CD4-positive, alpha-beta memory T cell (primary cell): Measurements from ENCODE around the gene EHD4. TPM values are rescaled to one million over a fixed set of nuclear protein-coding genes. Genes with fewer than 3 reads are reported as not detected.

Experiments used
- CTCF ChIA-PET: fragments of 350-600 bp; sonication (Branson Sonifier 250); formaldehyde crosslinking; loops from one replicate; lab custom pipeline; 2021; ENCODE audit warnings: inconsistent platforms; ENCODE audit not compliant: partially characterized antibody; lab: Charles Lee
- POLR2A ChIA-PET: fragments of 350-600 bp; sonication (Branson Sonifier 250); formaldehyde crosslinking; loops from one replicate; lab custom pipeline; 2021; ENCODE audit not compliant: partially characterized antibody; lab: Charles Lee
- DNase-seq, 5 donors: peaks; one replicate each; pipeline versions ENCODE4 v3.0.0 to v3.0.0-alpha.2; 2020 to 2022; ENCODE audit warnings: mixed read lengths in 1 of 5
- H3K27ac ChIP-seq: one replicate; pipeline ENCODE4 v1.7.0; 2013; ENCODE audit warnings: low read depth, low read length
- H3K27me3 ChIP-seq: 2 replicates; pipeline ENCODE4 v1.7.0; 2013; ENCODE audit warnings: mild to moderate bottlenecking, low read length, moderate library complexity; ENCODE audit not compliant: insufficient read depth
- H3K36me3 ChIP-seq: 2 replicates; pipeline ENCODE4 v1.7.0; 2013; ENCODE audit warnings: mild to moderate bottlenecking, low read length, moderate library complexity; ENCODE audit not compliant: insufficient read depth
- H3K4me1 ChIP-seq: 2 replicates; pipeline ENCODE4 v1.7.0; 2013; ENCODE audit warnings: mild to moderate bottlenecking, low read length, moderate library complexity; ENCODE audit not compliant: insufficient read depth
- H3K4me3 ChIP-seq, 2 donors: one replicate each; pipeline ENCODE4 v1.7.0; 2013; ENCODE audit warnings: low read length in 2 of 2, mild to moderate bottlenecking in 1 of 2
- H3K9me3 ChIP-seq, 2 donors: one replicate each; pipeline ENCODE4 v1.7.0; 2013; ENCODE audit warnings: low read length in 2 of 2, control low read depth in 1 of 2; ENCODE audit not compliant: control insufficient read depth in 1 of 2
- H3K27ac Mint-ChIP-seq, 7 donors: one replicate each; pipeline ENCODE4 v1.8.0; 2020 to 2021; ENCODE audit warnings: mixed read lengths in 7 of 7, mild to moderate bottlenecking in 6 of 7, inconsistent platforms in 3 of 7, moderate library complexity in 3 of 7
- H3K27me3 Mint-ChIP-seq, 2 donors: one replicate each; pipeline ENCODE4 v1.8.0; 2020 to 2021; ENCODE audit warnings: mixed read lengths in 2 of 2
- H3K36me3 Mint-ChIP-seq, 2 donors: one replicate each; pipeline ENCODE4 v1.8.0; 2020 to 2021; ENCODE audit warnings: mixed read lengths in 2 of 2, inconsistent platforms in 1 of 2, mild to moderate bottlenecking in 1 of 2
- H3K4me1 Mint-ChIP-seq, 4 donors: one replicate each; pipeline ENCODE4 v1.8.0; 2020 to 2021; ENCODE audit warnings: mixed read lengths in 4 of 4, mild to moderate bottlenecking in 1 of 4
- H3K4me3 Mint-ChIP-seq, 8 donors: one replicate each; pipeline ENCODE4 v1.8.0; 2020 to 2021; ENCODE audit warnings: mixed read lengths in 8 of 8, mild to moderate bottlenecking in 7 of 8, moderate library complexity in 6 of 8, inconsistent platforms in 3 of 8
- H3K9me3 Mint-ChIP-seq, 8 donors: one replicate each; pipeline ENCODE4 v1.8.0; 2020 to 2021; ENCODE audit warnings: mixed read lengths in 8 of 8, mild to moderate bottlenecking in 5 of 8, inconsistent platforms in 3 of 8, moderate library complexity in 1 of 8
- intact Hi-C: fragments of 100-400 bp; cut with micrococcal nuclease; formaldehyde crosslinking; loops from one replicate; pipeline ENCODE4 v1.15.1; 2023
- polyA plus RNA-seq, 2 donors: library from polyadenylated mRNA; unstranded; fragments of 300-500 nt; fragmentation: Illumina TruSeq; gene quantifications; one replicate each; pipeline ENCODE4 v1.2.3, GENCODE V29; 2021
- total RNA-seq, 2 experiments: library from RNA; stranded (reverse); gene quantifications; one replicate each; pipeline ENCODE4 v1.2.3, GENCODE V29; 2021

The EHD4 gene
- total and polyA plus RNA-seq, 4 experiments from 2014 or later, result 13.9 to 16.4 (median 15.4) TPM

DNA sequence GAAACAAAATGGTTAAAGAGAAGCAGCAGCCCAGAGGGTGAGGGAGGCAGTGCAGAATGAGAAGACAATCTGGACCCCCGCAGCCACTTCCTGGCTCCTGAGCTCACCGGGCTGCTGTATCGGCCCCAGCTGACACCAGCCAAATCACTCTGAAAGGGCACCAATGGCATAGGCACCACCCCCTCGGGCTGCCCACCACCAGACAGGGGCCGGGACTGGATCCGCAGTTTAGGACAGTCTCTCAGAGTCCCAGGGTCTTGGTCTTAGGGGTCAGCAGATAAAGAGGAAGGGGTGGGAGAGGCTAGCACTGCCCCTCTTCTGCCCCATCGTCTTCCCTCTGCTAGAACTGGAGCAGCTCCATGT is 17.9 kb upstream of the EHD4 start:
- no peaks in the 10 kb centered on the region for H3K27me3 Mint-ChIP-seq
- H3K4me1 Mint-ChIP-seq, result no peaks in the 10 kb centered on the region
- POLR2A ChIA-PET, result interaction anchor here (1.2 to 1.4 kb wide), 2 partner anchors 18 to 66 kb away, joined by 3 to 4 read pairs; partner anchors contain the start of gene EHD4
- Histone ChIP-seq H3K4me3 (no peak overlapping the region), H3K4me1 (no peaks in the 10 kb centered on the region), H3K9me3 (no peaks in the 10 kb centered on the region), H3K27me3 (no peaks in the 10 kb centered on the region), H3K36me3 (no peaks in the 10 kb centered on the region), H3K27ac (no peak overlapping the region)
- H3K4me3 Mint-ChIP-seq, result no peak overlapping the region
- H3K36me3 Mint-ChIP-seq, result no peaks in the 10 kb centered on the region
- no peak overlapping the region for H3K27ac Mint-ChIP-seq
- no peak for DNase-seq
- CTCF ChIA-PET, result interaction anchor here (1.1 to 4.2 kb wide), 18 partner anchors 8 to 286 kb away, joined by 3 to 33 read pairs (median 8); partner anchors contain the start of gene EHD4
- intact Hi-C loops, result no loop called here
- no peaks in the 10 kb centered on the region for H3K9me3 Mint-ChIP-seq

GRCh38 chr15:41989573-41990242 is 17.4 kb upstream of the EHD4 start:
- no peaks in the 10 kb centered on the region for H3K36me3 ChIP-seq
- no peaks in the 10 kb centered on the region for H3K36me3 Mint-ChIP-seq
- no peak overlapping the region for H3K27ac ChIP-seq
- intact Hi-C loops, result loop anchor here (1.0 kb wide), 2 partner anchors 70 to 95 kb away; no protein-coding TSS in a partner anchor
- H3K9me3 Mint-ChIP-seq, result no peaks in the 10 kb centered on the region
- H3K27me3 Mint-ChIP-seq, result no peaks in the 10 kb centered on the region
- H3K4me1 ChIP-seq, result no peaks in the 10 kb centered on the region
- H3K4me1 Mint-ChIP-seq, result no peaks in the 10 kb centered on the region
- no peak overlapping the region for H3K4me3 Mint-ChIP-seq
- H3K9me3 ChIP-seq, result no peaks in the 10 kb centered on the region
- DNase-seq, result peak; percentile 70 to 78 (median 72)
- CTCF ChIA-PET, result interaction anchor here (0.9 to 4.2 kb wide), 25 partner anchors 8 to 285 kb away, joined by 3 to 33 read pairs (median 7); partner anchors contain the start of genes EHD4 and MAPKBP1
- H3K4me3 ChIP-seq, result no peak overlapping the region
- POLR2A ChIA-PET, result interaction anchor here (1.2 to 1.6 kb wide), 3 partner anchors 17 to 67 kb away, joined by 3 to 5 read pairs (median 4); partner anchors contain the start of gene EHD4
- H3K27me3 ChIP-seq, result no peaks in the 10 kb centered on the region
- peak overlapping the region in 1 of 7 donors; percentile 52 for H3K27ac Mint-ChIP-seq

GRCh38 chr15:41988896-41989572 is 16.7 kb upstream of the EHD4 start:
- Mint-ChIP-seq H3K27me3 (no peaks in the 10 kb centered on the region), H3K4me1 (no peaks in the 10 kb centered on the region), H3K4me3 (no peak overlapping the region), H3K27ac (no peak overlapping the region), H3K9me3 (no peaks in the 10 kb centered on the region), H3K36me3 (no peaks in the 10 kb centered on the region)
- Histone ChIP-seq H3K27ac (no peak overlapping the region), H3K27me3 (no peaks in the 10 kb centered on the region), H3K4me1 (no peaks in the 10 kb centered on the region), H3K36me3 (no peaks in the 10 kb centered on the region), H3K9me3 (no peaks in the 10 kb centered on the region), H3K4me3 (no peak overlapping the region)
- intact Hi-C loops, result loop anchor here (1.0 kb wide), 2 partner anchors 70 to 95 kb away; no protein-coding TSS in a partner anchor
- POLR2A ChIA-PET, result interaction anchor here (1.2 to 1.6 kb wide), 3 partner anchors 16 to 68 kb away, joined by 3 to 5 read pairs (median 4); partner anchors contain the start of gene EHD4
- DNase-seq, result no peak
- CTCF ChIA-PET, result interaction anchor here (0.8 to 4.2 kb wide), 27 partner anchors 8 to 284 kb away, joined by 3 to 33 read pairs (median 6); partner anchors contain the start of genes EHD4 and MAPKBP1

GRCh38 chr15:41987925-41988275 is 15.5 kb upstream of the EHD4 start:
- H3K27ac Mint-ChIP-seq, result no peak overlapping the region
- POLR2A ChIA-PET, result interaction anchor here (1.0 kb wide), 1 partner anchor 17 kb away, joined by 3 read pairs; no protein-coding TSS in a partner anchor
- Histone ChIP-seq H3K4me3 (no peak overlapping the region), H3K4me1 (no peaks in the 10 kb centered on the region), H3K27ac (no peak overlapping the region), H3K36me3 (no peaks in the 10 kb centered on the region), H3K27me3 (no peaks in the 10 kb centered on the region), H3K9me3 (no peaks in the 10 kb centered on the region)
- CTCF ChIA-PET, result interaction anchor here (0.6 to 4.2 kb wide), 5 partner anchors 10 to 214 kb away, joined by 4 to 33 read pairs (median 10); partner anchors contain the start of gene MAPKBP1
- no peak for DNase-seq
- H3K4me1 Mint-ChIP-seq, result no peaks in the 10 kb centered on the region
- no peaks in the 10 kb centered on the region for H3K27me3 Mint-ChIP-seq
- no peaks in the 10 kb centered on the region for H3K36me3 Mint-ChIP-seq
- H3K9me3 Mint-ChIP-seq, result no peaks in the 10 kb centered on the region
- H3K4me3 Mint-ChIP-seq, result no peak overlapping the region
- intact Hi-C loops, result no loop called here

GRCh38 chr15:41987246-41987924 is 15.0 kb upstream of the EHD4 start:
- H3K4me1 ChIP-seq, result no peaks in the 10 kb centered on the region
- POLR2A ChIA-PET, result interaction anchor here (1.0 kb wide), 1 partner anchor 16 kb away, joined by 3 read pairs; no protein-coding TSS in a partner anchor
- H3K9me3 Mint-ChIP-seq, result no peaks in the 10 kb centered on the region
- DNase-seq, result no peak
- intact Hi-C loops, result no loop called here
- no peak overlapping the region for H3K4me3 ChIP-seq
- H3K27me3 ChIP-seq, result no peaks in the 10 kb centered on the region
- no peaks in the 10 kb centered on the region for H3K36me3 Mint-ChIP-seq
- H3K27me3 Mint-ChIP-seq, result no peaks in the 10 kb centered on the region
- CTCF ChIA-PET, result interaction anchor here (0.6 to 4.2 kb wide), 4 partner anchors 10 to 97 kb away, joined by 3 to 33 read pairs (median 12); no protein-coding TSS in a partner anchor
- no peak overlapping the region for H3K27ac Mint-ChIP-seq
- no peaks in the 10 kb centered on the region for H3K36me3 ChIP-seq
- H3K4me3 Mint-ChIP-seq, result no peak overlapping the region
- no peaks in the 10 kb centered on the region for H3K4me1 Mint-ChIP-seq
- no peaks in the 10 kb centered on the region for H3K9me3 ChIP-seq
- H3K27ac ChIP-seq, result no peak overlapping the region

DNA sequence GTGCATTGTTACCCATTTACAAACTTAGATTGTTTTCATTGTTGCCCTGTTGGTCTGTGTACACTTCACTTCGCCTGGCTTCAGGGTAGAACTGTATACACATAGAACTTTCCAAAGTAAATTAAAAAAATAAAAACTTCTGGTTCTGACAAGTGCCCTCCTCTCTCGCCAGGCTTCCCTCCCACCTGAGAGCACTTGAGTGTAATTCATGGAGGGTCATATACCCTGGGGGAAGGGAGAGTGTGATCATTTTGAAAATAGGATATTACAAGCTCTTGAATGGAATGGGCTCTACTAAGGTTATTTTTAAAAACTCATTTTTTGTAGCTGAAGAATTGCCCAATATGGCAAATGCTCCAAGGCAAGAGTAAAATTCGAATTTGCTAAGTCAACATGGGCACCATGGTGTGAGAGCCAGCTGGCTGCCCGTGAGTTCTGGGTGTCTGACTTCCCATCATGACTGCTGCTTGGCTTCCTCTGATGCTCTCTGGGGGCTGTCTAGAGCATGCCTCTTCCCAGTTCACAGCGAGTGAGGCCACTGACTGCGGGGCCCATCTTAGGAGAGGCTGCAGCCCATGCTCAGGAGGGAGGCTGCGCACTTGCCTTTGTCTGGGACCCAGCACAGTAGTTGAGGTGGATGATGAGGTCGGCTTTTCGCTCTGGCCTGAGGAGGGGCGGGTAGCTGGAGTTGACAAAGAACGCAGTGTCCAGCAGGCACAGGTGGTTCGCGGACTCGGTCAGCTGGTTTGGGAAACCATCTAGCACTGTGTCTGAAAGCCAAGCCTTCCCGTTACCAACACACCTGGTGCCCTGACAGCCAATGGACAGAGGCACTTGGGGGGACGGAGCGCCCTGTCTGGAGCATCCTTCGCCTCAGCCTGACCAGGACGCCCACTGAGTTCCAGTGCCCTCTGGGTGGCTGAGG is 13.1 kb upstream of the EHD4 start:
- H3K36me3 ChIP-seq, result no peaks in the 10 kb centered on the region
- no peak overlapping the region for H3K27ac Mint-ChIP-seq
- H3K9me3 Mint-ChIP-seq, result no peaks in the 10 kb centered on the region
- H3K4me3 ChIP-seq, result no peak overlapping the region
- no peaks in the 10 kb centered on the region for H3K27me3 Mint-ChIP-seq
- H3K4me3 Mint-ChIP-seq, result no peak overlapping the region
- ChIA-PET CTCF (interaction anchor here (0.6 to 1.5 kb wide), 6 partner anchors 14 to 212 kb away, joined by 3 to 5 read pairs (median 4); no protein-coding TSS in a partner anchor), POLR2A (no interaction called here)
- no peak for DNase-seq
- H3K4me1 ChIP-seq, result no peaks in the 10 kb centered on the region
- intact Hi-C loops, result no loop called here
- no peaks in the 10 kb centered on the region for H3K9me3 ChIP-seq
- H3K4me1 Mint-ChIP-seq, result peaks cover 0 to 8% (median 5%) of the 10 kb centered on the region in 4 donors
- no peaks in the 10 kb centered on the region for H3K36me3 Mint-ChIP-seq
- H3K27me3 ChIP-seq, result no peaks in the 10 kb centered on the region
- H3K27ac ChIP-seq, result no peak overlapping the region
